HG02840 (cell line): ENCODE measurements around the gene EML1.

Experiments
- ATAC-seq: cut with Tn5 transposase; IDR thresholded peaks from one replicate; pipeline ENCODE4 v1.9.1; 2021; ENCODE audit warnings: mild to moderate bottlenecking, moderate library complexity, moderate number of reproducible peaks; ENCODE audit not compliant: unreplicated experiment, low FRiP score

EML1 gene

DNA sequence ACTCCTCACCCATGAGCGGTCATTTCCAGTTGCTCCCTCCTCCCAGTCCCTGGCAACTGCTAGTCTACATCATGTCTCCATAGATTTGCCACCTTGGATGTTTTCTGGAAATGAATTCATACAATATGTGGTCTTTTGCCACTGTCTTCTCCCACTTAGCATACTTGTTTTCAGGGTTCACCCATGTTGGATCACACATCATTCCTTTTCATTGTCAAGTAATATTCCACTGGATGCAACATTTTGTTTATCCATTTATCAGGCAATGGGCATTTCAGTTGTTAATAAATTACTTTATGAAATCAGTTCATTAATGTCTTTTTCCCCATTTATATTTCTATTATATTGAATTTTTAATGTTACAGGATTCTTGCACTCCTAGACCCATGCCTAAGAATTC is 64.3 kb downstream of the EML1 start:
- no peak for ATAC-seq

DNA sequence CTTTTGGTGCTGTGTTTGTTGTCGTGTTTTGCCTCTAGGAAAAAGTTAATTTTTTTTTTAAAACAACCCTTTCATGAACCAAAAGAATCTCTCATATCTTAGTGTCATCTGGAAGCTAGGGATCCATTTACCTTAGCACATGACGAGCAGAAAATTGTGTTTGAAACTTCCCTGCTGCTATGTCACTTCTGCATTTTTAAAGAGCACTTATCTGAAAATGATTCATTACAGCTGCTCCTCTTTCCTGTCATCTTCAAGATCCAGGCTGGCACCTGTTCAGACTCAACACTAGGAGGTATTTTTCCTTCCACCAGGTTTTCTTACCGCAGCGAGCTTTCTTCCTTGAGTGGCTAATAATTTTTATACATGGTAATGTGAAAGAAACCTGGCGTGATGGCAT is 67.0 kb downstream of the EML1 start:
- ATAC-seq = no peak

DNA sequence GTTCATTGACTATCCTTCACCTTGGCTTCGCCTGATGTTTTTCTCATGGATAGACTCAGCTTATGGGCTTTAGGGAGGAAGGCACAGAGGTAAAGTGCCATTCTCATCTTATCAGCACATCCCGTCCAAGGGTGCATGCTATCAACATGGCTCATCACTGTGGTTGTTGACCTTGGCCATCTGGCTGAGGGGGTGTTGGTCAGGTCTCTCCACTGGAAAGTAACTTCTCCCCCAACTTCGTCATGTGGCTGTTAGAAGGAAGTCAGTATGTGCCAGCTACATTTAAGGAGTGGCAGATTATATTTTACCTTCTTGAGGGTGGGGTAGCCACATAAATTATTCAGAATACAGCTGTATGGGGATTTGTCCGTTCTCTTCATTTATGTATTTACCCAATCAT is 68.9 kb downstream of the EML1 start:
- no peak for ATAC-seq

GRCh38 chr14:99863059-99863458 is 69.8 kb downstream of the EML1 start:
- ATAC-seq = no peak

- ATAC-seq = no peak
Observed at GRCh38 chr14:99865408-99865807, 72.2 kb downstream of the EML1 start.

GRCh38 chr14:99870617-99871016 is 77.4 kb downstream of the EML1 start:
- ATAC-seq = no peak

GRCh38 chr14:99871771-99872170 is 78.6 kb downstream of the EML1 start:
- no peak for ATAC-seq

- no peak for ATAC-seq
Observed at GRCh38 chr14:99872786-99873440, 79.7 kb downstream of the EML1 start.

- no peak for ATAC-seq
Observed at GRCh38 chr14:99873653-99874052, 80.4 kb downstream of the EML1 start.

DNA sequence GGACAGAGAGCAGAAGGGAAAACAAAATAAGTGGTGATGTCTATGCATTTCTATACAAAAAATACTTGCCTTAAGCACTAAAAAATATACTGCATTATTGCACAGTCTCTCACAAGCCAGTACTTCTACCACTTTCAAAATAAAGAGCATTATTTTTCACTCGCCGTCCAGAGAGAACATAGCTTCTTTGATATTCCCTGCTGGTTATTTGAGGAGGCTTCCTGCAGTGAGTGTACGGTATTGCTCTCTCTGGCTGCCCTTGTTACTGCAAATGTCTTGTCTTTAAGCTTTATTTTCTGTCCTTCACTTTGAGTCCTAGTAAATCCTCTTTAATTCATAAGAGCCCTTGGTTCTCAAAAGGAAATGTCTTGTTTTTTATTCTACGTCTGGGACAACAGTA is 81.1 kb downstream of the EML1 start:
- no peak for ATAC-seq

- no peak for ATAC-seq
Observed at GRCh38 chr14:99875421-99875820, 82.2 kb downstream of the EML1 start.

DNA sequence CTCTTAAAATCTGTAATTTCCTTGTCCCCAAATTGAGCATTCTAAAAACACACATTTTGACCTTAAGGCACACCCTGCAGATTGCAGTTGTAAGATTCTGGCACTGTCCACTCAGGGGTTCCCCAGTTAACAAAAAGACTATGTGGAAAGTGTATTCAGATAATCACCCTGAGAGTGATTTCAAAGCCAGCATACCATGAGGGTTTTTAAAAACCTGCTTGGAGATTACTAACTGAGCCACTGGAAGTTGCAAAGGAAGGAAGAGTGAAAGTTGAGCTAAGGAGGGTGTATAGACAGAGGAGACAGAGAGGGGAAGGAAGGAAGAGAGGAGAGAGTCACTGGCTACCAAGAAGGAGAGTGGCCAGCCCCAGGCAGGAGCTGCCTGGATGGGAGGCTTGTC is 82.6 kb downstream of the EML1 start:
- ATAC-seq = no peak

GRCh38 chr14:99876406-99876805 is 83.2 kb downstream of the EML1 start:
- no peak for ATAC-seq

- ATAC-seq = no peak
Observed at GRCh38 chr14:99878563-99878962, 85.3 kb downstream of the EML1 start.

DNA sequence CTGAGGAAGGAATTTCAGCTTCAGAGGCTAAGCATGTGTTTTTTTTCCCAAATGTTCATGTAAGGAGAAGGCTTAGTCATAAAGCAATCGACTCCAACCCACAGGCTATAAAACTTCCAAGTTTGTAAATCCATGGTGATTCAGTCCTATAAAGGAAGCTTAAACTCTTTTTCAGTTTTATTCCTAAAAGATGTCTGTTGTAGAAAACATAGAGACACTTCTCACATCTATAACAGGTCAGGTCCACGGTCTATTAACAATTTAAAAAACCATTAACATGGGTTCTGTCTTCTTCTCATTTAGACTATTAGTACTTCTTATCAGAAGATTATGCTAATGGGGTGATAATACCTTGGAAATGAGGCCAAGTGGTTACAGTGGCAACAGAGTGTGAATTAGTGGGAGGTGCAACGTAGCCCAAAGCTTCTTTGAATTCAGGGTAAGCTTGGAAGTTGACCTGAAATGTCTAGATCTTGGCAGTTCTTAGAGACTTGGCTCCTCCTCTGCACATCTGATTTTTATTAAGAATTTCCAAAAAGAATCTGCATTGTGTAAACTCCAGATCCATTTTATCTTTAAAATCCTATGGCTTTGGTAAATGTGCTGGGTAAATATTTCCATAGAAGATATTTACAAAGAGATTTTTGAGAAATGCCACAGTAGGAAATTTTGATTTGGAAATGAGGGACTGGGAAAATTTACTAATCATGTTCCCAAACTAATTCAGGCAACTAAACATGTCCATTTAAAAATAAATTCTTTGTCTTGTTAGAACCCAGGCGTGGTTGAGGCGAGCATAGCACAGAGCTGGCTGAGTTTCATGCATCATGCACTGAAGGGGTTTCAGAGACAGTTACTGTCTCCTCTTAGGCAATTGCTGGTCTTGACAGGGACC is 86.4 kb downstream of the EML1 start:
- no peak for ATAC-seq

GRCh38 chr14:99880651-99881420 is 87.6 kb downstream of the EML1 start:
- ATAC-seq = no peak

DNA sequence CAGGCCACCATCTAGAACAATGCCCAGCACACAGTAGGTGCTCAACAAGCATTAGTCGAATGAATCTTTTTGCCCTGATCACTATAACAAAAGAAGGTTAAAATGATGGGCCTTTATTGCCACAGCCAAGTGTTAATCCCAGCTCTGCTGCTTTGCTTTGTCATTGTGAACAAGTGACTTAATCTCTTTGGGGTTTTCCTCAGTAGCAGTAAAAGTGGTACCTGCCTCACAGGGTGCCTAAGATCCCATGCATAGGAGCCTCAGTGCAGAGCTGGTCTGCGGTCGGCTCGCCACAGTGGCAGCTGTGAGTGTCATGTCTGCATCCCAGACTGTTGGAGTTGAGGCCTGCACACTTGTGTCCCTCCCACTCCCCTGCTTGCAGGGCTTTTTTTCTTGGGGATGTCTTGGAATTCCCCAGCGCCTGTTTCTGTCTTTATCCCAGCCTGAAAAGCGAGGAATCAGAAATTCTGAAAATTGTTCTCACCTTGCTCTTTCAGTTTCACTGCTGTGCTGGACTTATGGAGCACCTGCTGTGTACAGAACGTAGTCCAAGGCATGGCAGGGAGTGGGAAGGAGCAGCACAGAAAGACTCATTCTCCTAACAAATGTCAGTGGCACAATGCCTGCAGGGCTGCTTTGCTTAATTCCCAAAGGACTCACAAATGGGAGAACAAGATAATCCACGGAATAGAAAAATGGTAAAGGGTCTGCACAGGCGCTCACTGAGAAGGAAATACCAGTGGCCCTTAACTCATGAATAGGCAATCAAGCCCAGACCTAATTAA is 90.8 kb downstream of the EML1 start:
- ATAC-seq = no peak

DNA sequence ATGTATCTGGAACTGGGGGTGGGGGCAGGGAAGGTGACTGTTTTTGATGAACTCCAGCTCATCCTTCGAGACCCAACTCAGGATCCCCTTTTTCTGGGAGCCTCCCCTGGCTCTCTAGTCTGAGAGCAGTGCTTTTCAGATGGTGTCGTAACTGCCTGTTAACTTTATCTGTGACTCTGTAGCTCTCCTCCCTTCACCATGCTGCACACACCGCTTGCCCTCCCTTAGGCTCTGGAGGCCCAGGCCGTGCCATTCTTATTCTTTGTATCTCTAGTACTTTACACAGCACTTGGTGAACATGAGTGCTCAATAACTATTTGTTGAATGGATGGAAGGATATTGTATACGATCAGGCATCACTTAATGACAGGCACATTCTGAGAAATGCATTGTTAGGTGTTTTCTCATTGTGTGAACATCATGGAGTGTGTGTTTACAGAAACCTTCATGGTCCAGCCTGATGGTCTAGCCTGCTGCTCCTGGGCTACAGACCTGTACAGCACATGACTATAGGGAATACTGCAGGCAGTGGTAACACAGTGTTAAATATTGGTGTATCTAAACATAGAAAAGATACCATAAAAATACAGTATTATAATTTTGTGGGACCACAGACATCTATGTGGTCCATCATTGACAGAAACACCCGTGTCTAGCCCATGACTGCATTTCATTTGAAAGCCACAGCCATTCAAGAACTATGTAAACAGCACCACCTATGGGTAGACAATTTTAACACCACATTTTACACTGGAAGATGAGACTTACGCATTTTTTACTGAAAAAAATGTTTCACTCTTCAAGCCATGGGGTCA is 91.8 kb downstream of the EML1 start:
- no peak for ATAC-seq

- no peak for ATAC-seq
Observed at GRCh38 chr14:99885649-99885958, 92.4 kb downstream of the EML1 start.

- ATAC-seq = no peak
Observed at GRCh38 chr14:99887407-99887806, 94.2 kb downstream of the EML1 start.
